Measurements from ENCODE around the gene NIPBL. TPM values are rescaled to one million over a fixed set of nuclear protein-coding genes. Genes with fewer than 3 reads are reported as not detected.

Gene NIPBL
- total RNA-seq, 1 donor from 2014 or later = 63.0 TPM

- TF ChIP-seq CTCF (IDR thresholded peaks at IDR 0.05) = no peak
- Histone ChIP-seq H3K4me1 (no peaks in the 10 kb centered on the region), H3K36me3 (peaks cover 37% of the 10 kb centered on the region), H3K27me3 (no peaks in the 10 kb centered on the region), H3K9me3 (no peaks in the 10 kb centered on the region), H3K4me3 (no peak overlapping the region), H3K27ac (no peak overlapping the region)
- no peak for ATAC-seq
- no peak for DNase-seq
- intact Hi-C loops (cut with DNase I) = no loop called here
These were observed 101.6 kb downstream of the NIPBL start for GRCh38 chr5:36978196-36978595.

DNA sequence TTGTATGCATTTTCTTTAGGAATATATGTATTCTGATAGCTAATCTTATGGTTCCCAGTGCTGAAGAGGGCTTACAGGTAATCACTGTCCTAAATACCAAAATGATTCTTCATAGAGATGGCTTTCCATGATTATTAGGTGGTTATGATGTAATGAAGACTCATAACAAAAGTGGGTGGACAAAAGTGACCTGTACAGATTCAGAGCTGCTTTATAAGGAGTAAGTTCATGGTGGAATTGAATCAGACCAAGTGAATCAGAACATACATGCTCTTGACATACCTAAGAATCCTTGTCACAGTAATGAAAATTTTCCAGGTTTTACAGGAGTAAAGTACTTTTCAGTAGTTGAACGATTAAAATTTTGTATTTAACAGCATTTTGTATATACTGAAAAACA, 105.6 kb downstream of the NIPBL start:
- ATAC-seq (no peak), DNase-seq (no peak)
- no peak overlapping the region for H3K27ac ChIP-seq
- no peaks in the 10 kb centered on the region for H3K9me3 ChIP-seq
- H3K27me3 ChIP-seq = no peaks in the 10 kb centered on the region
- no peak for TF ChIP-seq CTCF (IDR thresholded peaks at IDR 0.05)
- intact Hi-C loops (cut with DNase I) = no loop called here
- no peak overlapping the region for H3K4me3 ChIP-seq
- H3K36me3 ChIP-seq = peaks cover 16% of the 10 kb centered on the region
- no peaks in the 10 kb centered on the region for H3K4me1 ChIP-seq

DNA sequence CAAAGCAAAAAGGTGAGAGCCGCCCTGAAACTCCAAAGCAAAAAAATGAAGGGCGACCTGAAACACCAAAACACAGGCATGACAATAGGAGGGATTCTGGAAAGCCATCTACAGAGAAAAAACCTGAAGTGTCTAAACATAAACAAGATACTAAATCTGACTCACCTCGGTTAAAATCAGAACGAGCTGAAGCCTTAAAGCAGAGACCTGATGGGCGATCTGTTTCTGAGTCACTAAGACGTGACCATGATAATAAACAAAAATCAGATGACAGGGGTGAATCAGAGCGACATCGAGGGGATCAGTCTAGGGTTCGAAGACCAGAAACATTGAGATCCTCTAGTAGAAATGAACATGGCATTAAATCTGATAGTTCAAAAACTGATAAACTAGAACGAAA, 108.8 kb downstream of the NIPBL start:
- ATAC-seq = no peak
- no peak overlapping the region for H3K27ac ChIP-seq
- no peak overlapping the region for H3K4me3 ChIP-seq
- no peaks in the 10 kb centered on the region for H3K27me3 ChIP-seq
- H3K9me3 ChIP-seq = no peaks in the 10 kb centered on the region
- peaks cover 16% of the 10 kb centered on the region for H3K36me3 ChIP-seq
- TF ChIP-seq CTCF (IDR thresholded peaks at IDR 0.05) = no peak
- H3K4me1 ChIP-seq = no peaks in the 10 kb centered on the region
- DNase-seq = no peak
- intact Hi-C loops (cut with DNase I) = no loop called here

DNA sequence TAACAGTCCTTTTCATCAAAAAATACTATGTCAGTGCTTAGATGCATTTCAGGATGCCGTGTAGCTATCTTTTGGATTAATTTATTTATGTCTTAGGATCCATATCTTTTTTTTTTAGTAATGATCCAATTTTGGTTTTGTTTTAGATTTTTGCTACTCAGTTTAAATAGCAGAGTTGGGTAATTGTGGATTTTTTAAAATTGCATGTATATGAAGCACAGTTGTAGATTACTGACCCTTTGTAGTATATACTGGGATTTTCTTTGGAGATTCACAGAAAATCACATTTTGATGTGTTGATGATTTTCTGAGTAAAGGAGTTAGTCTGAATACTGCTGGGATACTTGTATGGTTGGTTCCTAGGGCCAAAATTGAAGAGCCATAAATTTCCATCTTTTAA, 111.8 kb downstream of the NIPBL start:
- Histone ChIP-seq H3K4me1 (no peaks in the 10 kb centered on the region), H3K4me3 (no peak overlapping the region), H3K9me3 (no peaks in the 10 kb centered on the region), H3K36me3 (peaks cover 16% of the 10 kb centered on the region), H3K27ac (no peak overlapping the region), H3K27me3 (no peaks in the 10 kb centered on the region)
- intact Hi-C loops (cut with DNase I) = no loop called here
- ATAC-seq (no peak), DNase-seq (no peak)
- no peak for TF ChIP-seq CTCF (IDR thresholded peaks at IDR 0.05)

DNA sequence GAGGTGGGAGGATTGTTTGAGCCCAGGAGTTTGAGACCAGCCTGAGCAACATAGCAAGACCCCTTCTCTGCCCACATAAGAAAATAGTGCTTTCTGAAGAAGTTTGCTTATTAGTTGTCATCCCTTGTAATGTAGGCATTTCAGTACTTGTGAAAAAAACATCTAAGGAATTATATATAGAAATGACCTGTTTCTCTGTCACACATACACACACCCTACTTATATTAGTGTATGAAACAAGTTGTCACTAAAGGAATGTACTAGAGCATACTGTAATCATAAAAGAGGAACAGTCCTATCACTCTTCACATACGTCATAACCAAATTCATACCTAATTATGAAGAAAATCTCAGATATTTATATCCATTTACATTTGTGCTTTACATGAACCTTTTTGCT, 122.0 kb downstream of the NIPBL start:
- peaks cover 73% of the 10 kb centered on the region for H3K36me3 ChIP-seq

More for the DNA sequence above, 122.0 kb downstream of the NIPBL start:
- ATAC-seq (no peak), DNase-seq (no peak)
- intact Hi-C loops (cut with DNase I) = no loop called here
- TF ChIP-seq CTCF (IDR thresholded peaks at IDR 0.05) = no peak
- H3K9me3 ChIP-seq = no peaks in the 10 kb centered on the region
- H3K4me1 ChIP-seq = no peaks in the 10 kb centered on the region
- no peak overlapping the region for H3K27ac ChIP-seq
- H3K27me3 ChIP-seq = no peaks in the 10 kb centered on the region
- H3K4me3 ChIP-seq = no peak overlapping the region
